Transverse colon (tissue), 4 donors: ENCODE data around the gene ERC2. TPM values are rescaled to one million over a fixed set of nuclear protein-coding genes. Genes with fewer than 3 reads are reported as not detected.

Experiments used
- DNase-seq: peaks from one replicate; pipeline ENCODE4 v3.0.0-alpha.2; 2019
- H3K27ac ChIP-seq, 4 donors: fragments of 200-600 bp; sonication (generic); 2 replicates each; pipeline ENCODE4 v1.5.1; 2016 to 2018; ENCODE audit warnings: inconsistent platforms in 4 of 4
- H3K27me3 ChIP-seq: fragments of 200-600 bp; sonication (generic); 2 replicates; pipeline ENCODE4 v1.5.1; 2017; ENCODE audit warnings: inconsistent platforms
- H3K36me3 ChIP-seq, 4 donors: fragments of 200-600 bp; sonication (generic); 2 replicates each; pipeline ENCODE4 v1.5.1; 2017 to 2019; ENCODE audit warnings: inconsistent platforms in 4 of 4
- H3K4me1 ChIP-seq, 4 donors: fragments of 200-600 bp; sonication (generic); 2 replicates each; pipeline ENCODE4 v1.5.1; 2017 to 2020; ENCODE audit warnings: inconsistent platforms in 4 of 4
- H3K4me3 ChIP-seq, 4 donors: fragments of 200-600 bp; sonication (generic); 1 replicate in 1 of 4; 2 replicates in 3 of 4; pipeline versions ENCODE4 v1.5.1 to v1.6.1; 2017 to 2019; ENCODE audit warnings: inconsistent platforms in 4 of 4
- H3K9me3 ChIP-seq, 2 donors: fragments of 200-600 bp; sonication (generic); 2 replicates each; pipeline ENCODE4 v1.5.1; 2017 to 2019; ENCODE audit warnings: inconsistent platforms in 2 of 2
- EP300 ChIP-seq: sonication (generic); formaldehyde crosslinking; IDR thresholded peaks from one replicate; pipeline ENCODE4 v1.6.1; 2017; ENCODE audit warnings: antibody characterized with exemption, low read depth
- POLR2A ChIP-seq: fragments of 450-650 bp; IDR thresholded peaks from one replicate; pipeline ENCODE4 v1.6.1; 2016; ENCODE audit warnings: antibody characterized with exemption, mild to moderate bottlenecking, moderate library complexity
- POLR2AphosphoS5 ChIP-seq, 3 donors: sonication (generic); formaldehyde crosslinking; IDR thresholded peaks; one replicate each; pipeline ENCODE4 v1.6.1; 2016; ENCODE audit warnings: antibody characterized with exemption in 3 of 3
- whole genome bisulfite sequencing, 2 donors: methylation state at CpG; one replicate each; pipeline ENCODE4 v1.1.5; 2018; ENCODE audit warnings: low coverage in 1 of 2; 5-methylcytosine and 5-hydroxymethylcytosine counted together
- in situ Hi-C, 4 donors: fragments of 200-750 bp; cut with MboI; loops; one replicate each; pipeline versions ENCODE4 v1.15.0 to v1.15.1; 2017; ENCODE audit warnings: low sequenced_read_pairs in 3 of 4, low pct_ligation_motif_present in 1 of 4, low pct_unique_long_range_greater_than_20kb in 1 of 4
- intact Hi-C: fragments of 100-400 bp; cut with DNase I; formaldehyde crosslinking; loops from one replicate; pipeline ENCODE4 v1.15.1; 2023; ENCODE audit warnings: low total_unique reads
- total RNA-seq, 4 donors: library from RNA; depleted of rRNA; stranded (reverse); fragments of >200 nt; gene quantifications; one replicate each; pipeline ENCODE4 v1.1.0, GENCODE V29; 2016
- TF ChIP-seq, protein P1 (sequence below), 5 experiments: fragments of 200-600 bp in 3 of 5; fragments of 450-650 bp in 2 of 5; sonication (generic) in 3 of 5; IDR thresholded peaks; 1 replicate in 2 of 5; 2 replicates in 3 of 5; pipeline ENCODE4 v1.5.1; 2016 to 2017; ENCODE audit warnings: antibody characterized with exemption in 5 of 5, inconsistent platforms in 3 of 5, mild to moderate bottlenecking in 2 of 5, moderate library complexity in 1 of 5

The ERC2 gene
- total RNA-seq, 4 donors from 2014 or later: 0.41 to 1.3 TPM; not detected in 2

- Histone ChIP-seq H3K4me3 (no peak overlapping the region), H3K27ac (no peak overlapping the region), H3K9me3 (no peaks in the 10 kb centered on the region), H3K4me1 (no peaks in the 10 kb centered on the region), H3K36me3 (no peaks in the 10 kb centered on the region), H3K27me3 (no peaks in the 10 kb centered on the region)
- DNase-seq: no peak
- TF ChIP-seq POLR2AphosphoS5 (IDR thresholded peaks at IDR 0.05): no peak
- TF ChIP-seq EP300: no peak
- TF ChIP-seq, protein P1, sequence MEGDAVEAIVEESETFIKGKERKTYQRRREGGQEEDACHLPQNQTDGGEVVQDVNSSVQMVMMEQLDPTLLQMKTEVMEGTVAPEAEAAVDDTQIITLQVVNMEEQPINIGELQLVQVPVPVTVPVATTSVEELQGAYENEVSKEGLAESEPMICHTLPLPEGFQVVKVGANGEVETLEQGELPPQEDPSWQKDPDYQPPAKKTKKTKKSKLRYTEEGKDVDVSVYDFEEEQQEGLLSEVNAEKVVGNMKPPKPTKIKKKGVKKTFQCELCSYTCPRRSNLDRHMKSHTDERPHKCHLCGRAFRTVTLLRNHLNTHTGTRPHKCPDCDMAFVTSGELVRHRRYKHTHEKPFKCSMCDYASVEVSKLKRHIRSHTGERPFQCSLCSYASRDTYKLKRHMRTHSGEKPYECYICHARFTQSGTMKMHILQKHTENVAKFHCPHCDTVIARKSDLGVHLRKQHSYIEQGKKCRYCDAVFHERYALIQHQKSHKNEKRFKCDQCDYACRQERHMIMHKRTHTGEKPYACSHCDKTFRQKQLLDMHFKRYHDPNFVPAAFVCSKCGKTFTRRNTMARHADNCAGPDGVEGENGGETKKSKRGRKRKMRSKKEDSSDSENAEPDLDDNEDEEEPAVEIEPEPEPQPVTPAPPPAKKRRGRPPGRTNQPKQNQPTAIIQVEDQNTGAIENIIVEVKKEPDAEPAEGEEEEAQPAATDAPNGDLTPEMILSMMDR (IDR thresholded peaks at IDR 0.05): no peak
- TF ChIP-seq POLR2A: no peak
- 70 to 73% methylated on average over 6 of the region's 6 CpGs for WGBS, 2 donors
- intact Hi-C loops: no loop called here
- in situ Hi-C loops: no loop called here
These were observed 641.4 kb downstream of the ERC2 start for GRCh38 chr3:55826731-55827496.

GRCh38 chr3:55826097-55826496 is 642.2 kb downstream of the ERC2 start:
- H3K9me3 ChIP-seq: no peaks in the 10 kb centered on the region
- H3K36me3 ChIP-seq: no peaks in the 10 kb centered on the region
- H3K4me3 ChIP-seq: no peak overlapping the region
- intact Hi-C loops: no loop called here
- H3K4me1 ChIP-seq: no peaks in the 10 kb centered on the region
- H3K27ac ChIP-seq: no peak overlapping the region
- in situ Hi-C loops: no loop called here
- TF ChIP-seq EP300: no peak
- no peak for TF ChIP-seq POLR2AphosphoS5 (IDR thresholded peaks at IDR 0.05)
- no peak for TF ChIP-seq POLR2A
- TF ChIP-seq, protein P1 (IDR thresholded peaks at IDR 0.05): no peak
- no peak for DNase-seq
- no peaks in the 10 kb centered on the region for H3K27me3 ChIP-seq

GRCh38 chr3:55824406-55824805 is 643.9 kb downstream of the ERC2 start:
- Histone ChIP-seq H3K36me3 (no peaks in the 10 kb centered on the region), H3K27ac (no peak overlapping the region), H3K9me3 (no peaks in the 10 kb centered on the region), H3K4me1 (no peaks in the 10 kb centered on the region), H3K4me3 (no peak overlapping the region), H3K27me3 (no peaks in the 10 kb centered on the region)
- no peak for DNase-seq
- intact Hi-C loops: no loop called here
- no peak for TF ChIP-seq POLR2A
- in situ Hi-C loops: no loop called here

- intact Hi-C loops: no loop called here
- WGBS, 2 donors: 93 to 100% methylated on average over 1 of the region's 1 CpG
- Histone ChIP-seq H3K27ac (no peak overlapping the region), H3K4me1 (no peaks in the 10 kb centered on the region), H3K4me3 (no peak overlapping the region), H3K36me3 (no peaks in the 10 kb centered on the region), H3K27me3 (no peaks in the 10 kb centered on the region), H3K9me3 (no peaks in the 10 kb centered on the region)
- in situ Hi-C loops: no loop called here
- TF ChIP-seq POLR2AphosphoS5 (IDR thresholded peaks at IDR 0.05) (no peak), EP300 (no peak), POLR2A (no peak)
- TF ChIP-seq, protein P1 (IDR thresholded peaks at IDR 0.05): no peak
- no peak for DNase-seq
These were observed 644.4 kb downstream of the ERC2 start for GRCh38 chr3:55823829-55824228.

- Histone ChIP-seq H3K27me3 (no peaks in the 10 kb centered on the region), H3K36me3 (no peaks in the 10 kb centered on the region), H3K4me3 (no peak overlapping the region), H3K27ac (no peak overlapping the region), H3K4me1 (no peaks in the 10 kb centered on the region), H3K9me3 (no peaks in the 10 kb centered on the region)
- no peak for TF ChIP-seq POLR2A
- no peak for TF ChIP-seq EP300
- TF ChIP-seq POLR2AphosphoS5 (IDR thresholded peaks at IDR 0.05): no peak
- TF ChIP-seq, protein P1 (IDR thresholded peaks at IDR 0.05): no peak
- intact Hi-C loops: no loop called here
- in situ Hi-C loops: no loop called here
- DNase-seq: no peak
These were observed 645.3 kb downstream of the ERC2 start for GRCh38 chr3:55823001-55823400.
